HepG2 (cell line): ENCODE results near the gene RNFT2. TPM values are rescaled to one million over a fixed set of nuclear protein-coding genes. Genes with fewer than 3 reads are reported as not detected.

Experiments
- ATAC-seq: fragments of 200-7000 bp; cut with Tn5 transposase; 3 replicates; pipeline ENCODE4 v1.9.1; 2020; ENCODE audit warnings: mild to moderate bottlenecking, moderate library complexity
- BruUV-seq: library from RNA; stranded (reverse); fragments of 400-500 nt; replicated peaks from 2 replicates; lab custom pipeline; 2021; lab: Mats Ljungman, UMichigan
- CTCF ChIA-PET: fragments of 300-600 bp; formaldehyde crosslinking; extraction: SDS; loops from one replicate; lab custom pipeline; 2021; ENCODE audit warnings: low total read pairs, inconsistent platforms, low intra/inter-chr PET ratio; lab: Yijun Ruan, JAX
- POLR2A ChIA-PET: fragments of 350-600 bp; sonication (Branson Sonifier 250); formaldehyde crosslinking; loops from one replicate; lab custom pipeline; 2020; ENCODE audit warnings: antibody characterized with exemption, inconsistent platforms; lab: Yijun Ruan, JAX
- DNase-seq: peaks from one replicate; pipeline ENCODE4 v3.0.0-alpha.2; 2015; ENCODE audit warnings: low spot score
- FAIRE-seq: peaks from 3 replicates; lab custom pipeline; 2011; peaks lifted over from hg19 to GRCh38; lab: Jason Lieb, UNC
- H2AFZ ChIP-seq: one replicate; pipeline ENCODE4 v1.6.1; 2011; ENCODE audit warnings: low read length, inconsistent platforms
- H3K27ac ChIP-seq: fragments of 300-600 bp; 3 replicates; pipeline ENCODE4 v1.8.0; 2011; ENCODE audit warnings: mixed run types, mild to moderate bottlenecking, mixed read lengths, low read length, inconsistent platforms; ENCODE audit not compliant: insufficient read depth; ENCODE audit errors: extremely low read length
- H3K27me3 ChIP-seq, 2 experiments: fragments of 200-600 bp in 1 of 2; 2 replicates in 1 of 2; 3 replicates in 1 of 2; pipeline versions ENCODE4 v1.6.0 to v1.8.0; 2011; ENCODE audit warnings: low read length in 2 of 2, mild to moderate bottlenecking in 2 of 2, moderate library complexity in 2 of 2, inconsistent platforms in 1 of 2; ENCODE audit not compliant: insufficient read depth in 2 of 2, control insufficient read depth in 1 of 2
- H3K36me3 ChIP-seq, 2 experiments: fragments of 200-600 bp in 1 of 2; replicated peaks in 1 of 2; 2 replicates in 1 of 2; 3 replicates in 1 of 2; pipeline versions ENCODE4 v1.5.1 to v1.8.0; 2011; ENCODE audit warnings: low read length in 2 of 2, inconsistent platforms in 1 of 2; ENCODE audit not compliant: insufficient read depth in 2 of 2, control insufficient read depth in 1 of 2
- H3K4me1 ChIP-seq: 2 replicates; pipeline ENCODE4 v1.5.1; 2012; ENCODE audit warnings: low read length, inconsistent platforms; ENCODE audit not compliant: insufficient read depth
- H3K4me2 ChIP-seq: 2 replicates; pipeline ENCODE4 v1.6.0; 2011; ENCODE audit warnings: low read depth, low read length, inconsistent platforms
- H3K4me3 ChIP-seq, 3 experiments: fragments of 200-600 bp in 1 of 3; sonication (generic), shearing (Covaris generic) in 1 of 3; replicated peaks in 1 of 3; 2 replicates each; pipeline ENCODE4 v1.5.1; 2011 to 2016; ENCODE audit warnings: low read length in 3 of 3, inconsistent platforms in 2 of 3, low read depth in 2 of 3, mild to moderate bottlenecking in 2 of 3, control low read depth in 1 of 3, mixed read lengths in 1 of 3; ENCODE audit not compliant: insufficient read depth in 1 of 3
- H3K79me2 ChIP-seq: one replicate; pipeline ENCODE4 v1.6.1; 2011; ENCODE audit warnings: low read length, inconsistent platforms; ENCODE audit not compliant: insufficient read depth
- H3K9ac ChIP-seq: 2 replicates; pipeline ENCODE4 v1.6.0; 2011; ENCODE audit warnings: mild to moderate bottlenecking, low read depth, low read length, inconsistent platforms; ENCODE audit not compliant: insufficient read depth
- H3K9me3 ChIP-seq: 2 replicates; pipeline ENCODE4 v1.5.1; 2012; ENCODE audit warnings: mild to moderate bottlenecking, low read length
- H4K20me1 ChIP-seq: 2 replicates; pipeline ENCODE4 v1.6.0; 2011; ENCODE audit warnings: inconsistent platforms, mild to moderate bottlenecking, low read length, moderate library complexity; ENCODE audit not compliant: insufficient read depth
- EEA1 ChIP-seq: sonication (generic); formaldehyde crosslinking; IDR thresholded peaks from 2 replicates; pipeline ENCODE4 v1.5.1; 2020; ENCODE audit warnings: mild to moderate bottlenecking, missing genetic modification reagents, borderline replicate concordance
- EP300 ChIP-seq, 3 experiments: sonication (generic) in 1 of 3; formaldehyde crosslinking in 1 of 3; IDR thresholded peaks; 2 replicates each; pipeline versions ENCODE4 v1.5.1 to v1.6.1; 2011 to 2020; ENCODE audit warnings: low read depth in 2 of 3, low read length in 2 of 3, borderline replicate concordance in 1 of 3, improper control_type of control experiment in 1 of 3, mild to moderate bottlenecking in 1 of 3, missing genetic modification reagents in 1 of 3, moderate library complexity in 1 of 3
- FIP1L1 ChIP-seq: fragments of 200-400 bp; formaldehyde crosslinking; IDR thresholded peaks from 2 replicates; pipeline ENCODE4 v1.6.1; 2018; ENCODE audit warnings: low read depth, mild to moderate bottlenecking, low read length, moderate library complexity, borderline replicate concordance; ENCODE audit not compliant: insufficient read depth
- HMGXB4 ChIP-seq, 2 experiments: sonication (generic) in 1 of 2; formaldehyde crosslinking in 1 of 2; IDR thresholded peaks; 2 replicates each; pipeline versions ENCODE4 v1.4.0 to v1.6.1; 2018 to 2020; ENCODE audit warnings: missing genetic modification reagents in 2 of 2, borderline replicate concordance in 1 of 2, low read depth in 1 of 2, mild to moderate bottlenecking in 1 of 2, missing biosample characterization in 1 of 2
- JDP2 ChIP-seq: sonication (generic); formaldehyde crosslinking; IDR thresholded peaks from 2 replicates; pipeline ENCODE4 v1.8.1; 2022; ENCODE audit warnings: missing genetic modification reagents, borderline replicate concordance
- KAT7 ChIP-seq: IDR thresholded peaks from 2 replicates; pipeline ENCODE4 v1.6.1; 2018; ENCODE audit warnings: borderline replicate concordance, missing compliant biosample characterization
- KDM3A ChIP-seq: IDR thresholded peaks from 2 replicates; pipeline ENCODE4 v1.6.1; 2018; ENCODE audit warnings: low read depth, missing compliant biosample characterization
- NFE2 ChIP-seq: sonication (generic); formaldehyde crosslinking; IDR thresholded peaks from 2 replicates; pipeline ENCODE4 v1.4.0; 2020; ENCODE audit warnings: missing genetic modification reagents
- NPAS2 ChIP-seq: sonication (generic); formaldehyde crosslinking; IDR thresholded peaks from 2 replicates; pipeline ENCODE4 v1.8.0; 2022; ENCODE audit warnings: mild to moderate bottlenecking, missing genetic modification reagents, borderline replicate concordance
- ONECUT2 ChIP-seq: sonication (generic); formaldehyde crosslinking; IDR thresholded peaks from 2 replicates; pipeline ENCODE4 v1.4.0; 2020; ENCODE audit warnings: missing genetic modification reagents
- ZBTB3 ChIP-seq: sonication (generic); formaldehyde crosslinking; IDR thresholded peaks from 2 replicates; pipeline ENCODE4 v1.4.0; 2020; ENCODE audit warnings: low read depth, mild to moderate bottlenecking, moderate library complexity, missing genetic modification reagents, borderline replicate concordance
- ZBTB33 ChIP-seq: sonication (generic); formaldehyde crosslinking; IDR thresholded peaks from 2 replicates; pipeline ENCODE4 v1.4.0; 2020; ENCODE audit warnings: missing genetic modification reagents
- ZFP36L2 ChIP-seq: sonication (generic); formaldehyde crosslinking; IDR thresholded peaks from 2 replicates; pipeline ENCODE4 v1.4.0; 2020; ENCODE audit warnings: missing genetic modification reagents
- ZNF282 ChIP-seq: fragments of 450-650 bp; IDR thresholded peaks from 2 replicates; pipeline ENCODE4 v1.6.1; 2018; ENCODE audit not compliant: partially characterized antibody
- ZNF512 ChIP-seq: sonication (generic); formaldehyde crosslinking; IDR thresholded peaks from 2 replicates; pipeline ENCODE4 v1.4.0; 2020; ENCODE audit warnings: mild to moderate bottlenecking, missing genetic modification reagents
- ZNF598 ChIP-seq: sonication (generic); formaldehyde crosslinking; IDR thresholded peaks from 2 replicates; pipeline ENCODE4 v1.5.1; 2020; ENCODE audit warnings: mild to moderate bottlenecking, missing genetic modification reagents, borderline replicate concordance
- WGBS: methylation state at CpG from one replicate; pipeline ENCODE4 v1.1.6; 2017; ENCODE audit warnings: low lambda C conversion rate; 5-methylcytosine and 5-hydroxymethylcytosine counted together
- in situ Hi-C: cut with HindIII; loops from 2 replicates; pipeline ENCODE4 v1.10.0; 2017; ENCODE audit warnings: low pct_unique_long_range_greater_than_20kb; ENCODE audit not compliant: extremely low pct_ligation_motif_present
- intact Hi-C: fragments of 100-400 bp; cut with micrococcal nuclease; formaldehyde crosslinking; loops from one replicate; pipeline ENCODE4 v1.10.0; 2022; ENCODE audit not compliant: unreplicated experiment
- polyA plus RNA-seq, 8 experiments: library from polyadenylated mRNA; depleted of rRNA in 3 of 8; stranded (reverse) in 7 of 8; unstranded in 1 of 8; fragments of >200 nt; fragmentation: Illumina TruSeq in 4 of 8; extraction: Trizol in 4 of 8; gene quantifications; 2 replicates each; pipeline versions ENCODE4 v1.2.1 to v1.2.3, GENCODE V29; 2011 to 2016; ENCODE audit warnings: low read depth in 4 of 8, missing spikeins in 1 of 8, mixed read lengths in 1 of 8; ENCODE audit not compliant: insufficient read depth in 1 of 8
- total RNA-seq, 5 experiments: library from RNA; depleted of rRNA; stranded (reverse); fragments of >200 nt; fragmentation: Illumina TruSeq; extraction: Trizol; gene quantifications; 2 replicates each; pipeline ENCODE4 v1.2.3, GENCODE V29; 2016; ENCODE audit warnings: low read depth in 1 of 5

Gene RNFT2
- total and polyA plus RNA-seq, 2 of the 13 experiments (the other 11 are each of a cell fraction or from before 2014, with no cell fraction given), result 3.3 to 8.3 TPM

GRCh38 chr12:116698554-116699075 lies 39.5 kb upstream of the RNFT2 start (continued):
- TF ChIP-seq ZBTB33 (CRISPR knock-in tag), result no peak

GRCh38 chr12:116700066-116700465 lies 38.0 kb upstream of the RNFT2 start:
- CTCF ChIA-PET, result no interaction called here

More at GRCh38 chr12:116700066-116700465, 38.0 kb upstream of the RNFT2 start:
- WGBS, result 79% methylated on average over 6 of the region's 6 CpGs
- ATAC-seq (no peak), FAIRE-seq (no peak), DNase-seq (no peak)
- no peak overlapping the region for H3K4me3 ChIP-seq
- in situ Hi-C loops (loop anchor here (5.0 to 10.0 kb wide), 3 partner anchors 182 to 415 kb away; partner anchors contain the start of genes FBXW8 and HRK), intact Hi-C loops (loop anchor here (10.0 kb wide), 2 partner anchors 325 to 415 kb away; no protein-coding TSS in a partner anchor)
- H3K27ac ChIP-seq, result no peak overlapping the region
- TF ChIP-seq JDP2, result no peak
- no peak for TF ChIP-seq ONECUT2 (CRISPR knock-in tag)
- no peak for TF ChIP-seq ZNF598 (CRISPR knock-in tag)
- no peak for TF ChIP-seq ZNF282
- TF ChIP-seq KDM3A (CRISPR knock-in tag), result no peak
- TF ChIP-seq FIP1L1, result no peak
- no peak for TF ChIP-seq NFE2 (CRISPR knock-in tag)
- TF ChIP-seq KAT7, result no peak
- no peak for TF ChIP-seq EP300 (IDR thresholded peaks at IDR 0.05; ENCODE audit: low read depth in 2 of 2, low read length in 2 of 2)
- no peak for TF ChIP-seq EP300 (CRISPR knock-in tag; IDR thresholded peaks at IDR 0.05; ENCODE audit: borderline replicate concordance)
- no peak for TF ChIP-seq ZBTB3 (CRISPR knock-in tag)
- no peak for TF ChIP-seq EEA1 (CRISPR knock-in tag)
- no peak for TF ChIP-seq NPAS2
- no peak for TF ChIP-seq ZFP36L2
- TF ChIP-seq ZNF512 (CRISPR knock-in tag), result no peak
- no peak for TF ChIP-seq HMGXB4 (CRISPR knock-in tag; IDR thresholded peaks at IDR 0.05; ENCODE audit: borderline replicate concordance in 1 of 2, low read depth in 1 of 2)
- POLR2A ChIA-PET, result no interaction called here
- peaks cover 6% of the 10 kb centered on the region; the same call in 1 of the 2 replicates for H3K4me1 ChIP-seq
- no peaks in the 10 kb centered on the region for H3K9me3 ChIP-seq
- BruUV-seq, result no TSS peak
- no peaks in the 10 kb centered on the region for H3K36me3 ChIP-seq
- peaks cover 0 to 4% of the 10 kb centered on the region in 2 experiments; a peak in 3 of 5 replicates for H3K27me3 ChIP-seq
- no peak overlapping the region for H3K4me2 ChIP-seq
- H3K9ac ChIP-seq, result no peak overlapping the region
- no peaks in the 10 kb centered on the region for H3K79me2 ChIP-seq
- H4K20me1 ChIP-seq, result no peaks in the 10 kb centered on the region
- H2AFZ ChIP-seq, result no peak overlapping the region
